Mucosa of stomach (tissue), 1 donor: Measurements from ENCODE around the gene IFIT1.
"Not testable (repeated sequence)": the region's sequence is repeated elsewhere in the genome, so short reads cannot be mapped to it uniquely, and the experiment has no call there.

ENCODE experiments used
- H3K27me3 ChIP-seq: one replicate; pipeline ENCODE4 v1.7.0; 2013; ENCODE audit warnings: mild to moderate bottlenecking, low read length; ENCODE audit not compliant: control insufficient read depth, insufficient read depth
- H3K36me3 ChIP-seq: one replicate; pipeline ENCODE4 v1.7.0; 2013; ENCODE audit warnings: low read length; ENCODE audit not compliant: control insufficient read depth, insufficient read depth
- H3K4me1 ChIP-seq: one replicate; pipeline ENCODE4 v1.7.0; 2013; ENCODE audit warnings: mild to moderate bottlenecking, low read length; ENCODE audit not compliant: control insufficient read depth, insufficient read depth
- H3K4me3 ChIP-seq: one replicate; pipeline ENCODE4 v1.7.0; 2013; ENCODE audit warnings: low read length
- H3K9ac ChIP-seq: one replicate; pipeline ENCODE4 v1.7.0; 2013; ENCODE audit warnings: mild to moderate bottlenecking, low read length, moderate library complexity
- H3K9me3 ChIP-seq: one replicate; pipeline ENCODE4 v1.7.0; 2013; ENCODE audit warnings: mild to moderate bottlenecking, low read length, moderate library complexity; ENCODE audit not compliant: control insufficient read depth
- donor health status: Pancreatic carcinoma.

Gene IFIT1

GRCh38 chr10:89410551-89410950 lies 18.1 kb downstream of the IFIT1 start:
- not testable (repeated sequence) for H3K36me3 ChIP-seq, H3K4me1 ChIP-seq, H3K9me3 ChIP-seq, H3K4me3 ChIP-seq, H3K27me3 ChIP-seq, H3K9ac ChIP-seq

- H3K4me1 ChIP-seq, H3K36me3 ChIP-seq, H3K9me3 ChIP-seq, H3K4me3 ChIP-seq, H3K9ac ChIP-seq, H3K27me3 ChIP-seq: not testable (repeated sequence)
These were observed 18.7 kb downstream of the IFIT1 start for GRCh38 chr10:89411135-89411534.

GRCh38 chr10:89412276-89412675 lies 19.9 kb downstream of the IFIT1 start:
- H3K36me3 ChIP-seq, H3K4me3 ChIP-seq, H3K9me3 ChIP-seq, H3K4me1 ChIP-seq, H3K27me3 ChIP-seq, H3K9ac ChIP-seq: not testable (repeated sequence)

GRCh38 chr10:89413398-89413912 lies 21.0 kb downstream of the IFIT1 start:
- peak overlapping the region; percentile 83 for H3K9ac ChIP-seq
- no peaks in the 10 kb centered on the region for H3K27me3 ChIP-seq
- H3K4me3 ChIP-seq, result peak overlapping the region; percentile 76
- peaks cover 4% of the 10 kb centered on the region for H3K4me1 ChIP-seq
- H3K9me3 ChIP-seq, result no peaks in the 10 kb centered on the region
- no peaks in the 10 kb centered on the region for H3K36me3 ChIP-seq

- Histone ChIP-seq H3K9me3 (no peaks in the 10 kb centered on the region), H3K27me3 (no peaks in the 10 kb centered on the region), H3K4me1 (peaks cover 4% of the 10 kb centered on the region), H3K4me3 (peak within 1 kb of the TSS; percentile 76), H3K36me3 (no peaks in the 10 kb centered on the region), H3K9ac (peak within 1 kb of the TSS; percentile 83)
These were observed 21.9 kb downstream of the IFIT1 start, which contains the start of gene IFIT5 for GRCh38 chr10:89414146-89414878. IFIT5 (plus strand) TSS chr10:89414568; CDS start chr10:89414799, 231 bp downstream.

- Histone ChIP-seq H3K4me1 (peaks cover 4% of the 10 kb centered on the region), H3K36me3 (no peaks in the 10 kb centered on the region), H3K9ac (peak overlapping the region; percentile 83), H3K9me3 (no peaks in the 10 kb centered on the region), H3K4me3 (peak overlapping the region; percentile 76), H3K27me3 (no peaks in the 10 kb centered on the region)
These were observed 22.7 kb downstream of the IFIT1 start for GRCh38 chr10:89414879-89415821.

- Histone ChIP-seq H3K9ac (no peak overlapping the region), H3K9me3 (no peaks in the 10 kb centered on the region), H3K4me1 (peaks cover 4% of the 10 kb centered on the region), H3K4me3 (no peak overlapping the region), H3K36me3 (no peaks in the 10 kb centered on the region), H3K27me3 (no peaks in the 10 kb centered on the region)
These were observed 24.0 kb downstream of the IFIT1 start for GRCh38 chr10:89416465-89416864.

- Histone ChIP-seq H3K36me3 (no peaks in the 10 kb centered on the region), H3K4me3 (no peak overlapping the region), H3K4me1 (no peaks in the 10 kb centered on the region), H3K9ac (no peak overlapping the region), H3K27me3 (no peaks in the 10 kb centered on the region), H3K9me3 (no peaks in the 10 kb centered on the region)
These were observed 27.1 kb downstream of the IFIT1 start for GRCh38 chr10:89419548-89419947.

- H3K27me3 ChIP-seq, result no peaks in the 10 kb centered on the region
- no peaks in the 10 kb centered on the region for H3K36me3 ChIP-seq
- no peaks in the 10 kb centered on the region for H3K4me1 ChIP-seq
- H3K4me3 ChIP-seq, result no peak overlapping the region
- no peak overlapping the region for H3K9ac ChIP-seq
- no peaks in the 10 kb centered on the region for H3K9me3 ChIP-seq
These were observed 28.6 kb downstream of the IFIT1 start for GRCh38 chr10:89421018-89421476.

- H3K9ac ChIP-seq, result no peak overlapping the region
- no peaks in the 10 kb centered on the region for H3K36me3 ChIP-seq
- H3K27me3 ChIP-seq, result no peaks in the 10 kb centered on the region
- no peaks in the 10 kb centered on the region for H3K4me1 ChIP-seq
- H3K4me3 ChIP-seq, result no peak overlapping the region
- no peaks in the 10 kb centered on the region for H3K9me3 ChIP-seq
These were observed 32.6 kb downstream of the IFIT1 start for GRCh38 chr10:89425000-89425399.

GRCh38 chr10:89426230-89426868 lies 33.9 kb downstream of the IFIT1 start:
- Histone ChIP-seq H3K4me3 (no peak overlapping the region), H3K27me3 (no peaks in the 10 kb centered on the region), H3K9me3 (no peaks in the 10 kb centered on the region), H3K36me3 (no peaks in the 10 kb centered on the region), H3K4me1 (no peaks in the 10 kb centered on the region), H3K9ac (no peak overlapping the region)
